Mesenteric fat pad (tissue), 1 donor: ENCODE measurements around the gene STK40. TPM values are rescaled to one million over a fixed set of nuclear protein-coding genes. Genes with fewer than 3 reads are reported as not detected.

Experiments used
- DNase-seq: peaks from one replicate; pipeline ENCODE4 v3.0.0-alpha.2; 2020; ENCODE audit warnings: low spot score
- total RNA-seq: library from RNA; stranded (reverse); fragmentation: NEBNext Ultra II Directional; extraction: Animal tissue kit (Norgen Biotek cat#: 25700); gene quantifications from one replicate; pipeline ENCODE4 v1.2.1, GENCODE V29; 2021
- donor health status: DM: yes; HTN: yes; CAD: no.

Gene STK40
- total RNA-seq, 1 donor from 2014 or later = 84.0 TPM

GRCh38 chr1:36321119-36321951 is 64.4 kb downstream of the STK40 start:
- DNase-seq = no peak

DNA sequence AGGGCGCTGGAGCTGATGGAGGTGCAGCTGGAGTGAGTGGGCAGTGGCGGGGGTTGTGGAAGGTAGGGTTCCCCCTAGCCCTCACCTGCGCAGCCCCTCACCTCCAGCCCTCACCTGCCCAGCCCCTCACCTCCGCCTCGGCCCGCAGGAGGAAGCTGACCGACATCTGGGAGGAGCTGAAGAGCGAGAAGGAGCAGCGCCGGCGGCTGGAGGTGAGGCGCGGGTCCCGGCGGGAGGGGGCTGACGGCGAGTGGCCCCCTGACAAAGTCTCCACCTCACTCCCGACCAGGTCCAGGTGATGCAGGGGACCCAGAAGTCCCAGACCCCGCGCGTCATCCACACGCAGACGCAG is 65.0 kb downstream of the STK40 start:
- no peak for DNase-seq

DNA sequence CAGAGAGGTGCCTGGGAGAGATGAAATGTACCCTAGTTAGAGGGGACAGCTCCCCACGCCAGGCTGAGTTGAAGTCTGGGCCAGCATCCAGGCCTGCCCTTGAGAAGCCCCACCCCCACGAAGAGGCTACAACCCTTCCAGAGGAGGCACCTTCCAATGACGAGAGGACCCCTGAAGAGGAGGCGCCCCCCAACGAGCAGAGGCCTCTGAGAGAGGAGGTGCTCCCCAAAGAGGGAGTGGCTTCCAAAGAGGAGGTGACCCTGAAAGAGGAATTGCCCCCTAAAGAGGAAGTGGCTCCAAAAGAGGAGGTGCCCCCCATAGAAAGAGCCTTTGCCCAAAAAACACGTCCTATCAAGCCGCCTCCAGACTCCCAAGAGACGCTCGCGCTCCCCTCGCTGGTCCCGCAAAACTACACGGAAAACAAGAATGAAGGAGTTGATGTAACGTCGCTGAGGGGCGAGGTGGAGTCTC is 65.4 kb downstream of the STK40 start:
- DNase-seq = no peak

DNA sequence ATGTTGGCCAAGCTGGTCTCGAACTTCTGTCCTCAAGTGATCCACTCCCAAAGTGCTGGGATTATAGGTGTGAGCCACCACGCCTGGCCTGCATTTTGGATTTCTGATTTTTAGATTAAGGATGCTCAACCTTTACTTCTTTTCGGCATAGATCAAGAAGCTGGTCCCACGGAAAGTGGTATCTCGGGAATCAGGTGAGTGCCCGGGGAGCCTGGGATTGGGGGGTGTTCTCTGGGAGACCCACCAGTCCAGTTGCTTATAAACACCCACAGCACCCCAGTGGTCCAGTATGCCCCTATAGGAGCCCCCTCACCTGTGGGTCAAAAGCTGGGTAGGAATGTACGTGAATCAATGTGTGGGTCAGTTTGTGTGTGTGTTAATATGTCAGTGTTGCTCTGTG is 76.3 kb downstream of the STK40 start:
- peak; percentile 79 for DNase-seq

DNA sequence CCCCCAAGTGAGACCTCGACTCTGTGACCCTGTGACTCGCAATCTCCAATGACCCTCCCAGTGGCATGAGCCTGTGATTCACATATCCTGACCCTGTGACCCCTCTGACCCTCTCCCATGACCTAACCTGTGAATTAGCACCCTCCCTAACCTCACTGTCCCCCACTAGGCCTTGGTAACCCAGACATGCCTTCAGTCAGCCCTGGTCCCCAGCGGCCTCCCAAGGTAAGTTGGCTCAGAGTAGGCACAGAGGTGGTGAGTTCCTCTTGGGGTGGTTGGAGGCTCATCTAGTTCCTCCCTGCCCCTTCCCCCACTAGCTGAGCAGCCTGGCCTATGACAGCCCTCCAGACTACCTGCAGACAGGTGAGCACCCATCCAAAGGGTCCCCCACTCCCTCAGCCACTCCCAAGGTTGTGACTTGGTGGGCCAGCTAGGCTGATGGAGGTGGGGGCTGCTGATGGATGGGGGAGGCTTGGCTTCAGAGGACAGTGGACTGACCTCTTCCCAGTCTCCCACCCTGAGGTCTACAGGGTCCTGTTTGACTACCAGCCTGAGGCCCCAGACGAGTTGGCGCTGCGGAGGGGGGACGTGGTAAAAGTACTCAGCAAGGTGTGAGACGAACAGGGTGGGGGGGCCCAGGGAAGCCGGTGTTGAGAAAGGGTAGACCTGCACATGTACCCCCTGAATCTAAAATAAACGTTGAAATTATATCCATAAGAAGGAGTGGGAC is 78.0 kb downstream of the STK40 start:
- DNase-seq = peak; percentile 86

DNA sequence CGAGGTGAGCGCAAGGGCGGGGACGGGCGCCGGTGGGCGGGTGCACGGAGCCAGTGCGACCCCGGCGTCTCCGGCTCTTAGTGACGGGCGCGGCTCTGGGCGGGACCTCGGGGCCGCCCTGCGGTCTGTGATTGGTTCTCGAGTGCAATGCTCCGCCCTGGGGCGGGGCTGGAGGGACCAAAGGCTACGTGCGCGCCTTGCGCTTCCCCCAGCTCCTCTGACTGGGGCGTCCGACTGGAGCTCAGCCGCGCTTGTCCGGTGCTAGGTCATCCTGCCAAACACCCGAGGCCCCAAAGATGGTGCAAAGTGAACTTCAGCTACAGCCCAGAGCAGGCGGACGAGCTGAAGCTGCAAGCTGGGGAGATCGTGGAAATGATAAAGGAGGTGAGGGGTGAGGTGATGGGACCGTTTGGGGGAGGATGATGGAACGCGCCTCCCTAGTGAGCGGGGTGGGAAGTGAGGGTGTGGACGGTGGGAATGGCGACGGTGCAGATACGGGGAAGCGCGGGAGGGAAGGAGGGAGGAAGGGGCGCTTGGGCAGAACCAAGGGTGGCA is 78.7 kb downstream of the STK40 start:
- DNase-seq = peak; percentile 97

DNA sequence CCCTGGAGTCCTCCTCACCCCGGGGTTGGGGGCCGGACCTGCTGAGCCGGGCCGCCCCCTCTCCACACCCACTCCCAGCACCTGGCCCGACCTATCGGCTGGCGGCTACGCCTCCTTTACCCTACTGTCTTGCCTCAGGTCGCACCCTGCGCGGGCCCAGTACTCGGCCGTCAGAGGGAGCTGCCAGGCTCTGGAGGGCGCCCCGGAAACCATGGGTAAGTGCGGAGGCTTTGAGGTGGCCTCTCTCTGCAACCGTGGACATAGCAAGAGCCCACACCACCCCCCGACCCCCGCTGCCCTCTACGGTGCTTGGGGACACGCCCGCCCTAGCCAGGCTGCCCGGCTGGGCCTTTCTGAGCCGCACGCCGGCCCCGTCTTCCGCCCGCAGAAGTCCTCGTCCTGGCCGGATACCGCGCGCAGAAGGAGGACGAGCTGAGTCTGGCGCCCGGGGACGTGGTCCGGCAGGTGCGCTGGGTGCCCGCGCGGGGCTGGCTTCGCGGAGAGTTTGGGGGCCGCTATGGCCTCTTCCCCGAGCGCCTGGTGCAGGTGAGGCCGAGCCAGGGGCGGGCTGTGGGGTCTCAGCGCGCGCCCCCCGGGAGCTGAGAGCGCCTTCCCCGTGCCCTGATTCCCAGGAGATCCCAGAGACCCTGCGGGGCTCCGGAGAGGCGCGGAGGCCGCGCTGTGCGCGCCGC is 79.4 kb downstream of the STK40 start, which contains the start of gene SH3D21:
SH3D21 (plus strand) TSS at position 159 of the 692 bp plus-strand sequence; CDS start at position 212, 53 bp downstream.
- no peak for DNase-seq

- no peak for DNase-seq
These were observed 79.9 kb downstream of the STK40 start for GRCh38 chr1:36305915-36306209.

- DNase-seq = no peak
These were observed 80.5 kb downstream of the STK40 start for GRCh38 chr1:36304970-36305914.

- no peak for DNase-seq
These were observed 81.2 kb downstream of the STK40 start for GRCh38 chr1:36304521-36304920.

GRCh38 chr1:36303650-36304360 is 81.9 kb downstream of the STK40 start:
- no peak for DNase-seq

GRCh38 chr1:36303244-36303643 is 82.5 kb downstream of the STK40 start:
- DNase-seq = no peak

DNA sequence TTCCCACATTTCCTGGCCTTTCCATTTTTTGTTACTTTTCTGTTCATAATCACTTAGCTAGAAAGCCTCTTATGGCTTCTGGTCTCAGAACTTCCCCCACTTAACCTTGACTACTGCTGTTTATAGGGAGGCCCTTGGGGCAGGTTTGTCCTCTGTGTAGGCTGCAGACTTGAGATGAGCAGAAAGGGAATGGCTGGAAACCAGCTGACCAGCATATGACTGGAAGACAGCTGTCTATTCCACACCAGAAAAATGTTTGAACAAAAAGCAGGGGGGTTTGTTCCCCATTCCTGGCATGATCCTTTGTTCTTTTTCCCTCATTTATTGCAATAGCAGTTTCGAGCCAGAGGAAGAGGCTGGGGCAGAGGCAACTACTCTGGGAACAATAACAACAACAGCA is 84.5 kb downstream of the STK40 start:
- DNase-seq = no peak

DNA sequence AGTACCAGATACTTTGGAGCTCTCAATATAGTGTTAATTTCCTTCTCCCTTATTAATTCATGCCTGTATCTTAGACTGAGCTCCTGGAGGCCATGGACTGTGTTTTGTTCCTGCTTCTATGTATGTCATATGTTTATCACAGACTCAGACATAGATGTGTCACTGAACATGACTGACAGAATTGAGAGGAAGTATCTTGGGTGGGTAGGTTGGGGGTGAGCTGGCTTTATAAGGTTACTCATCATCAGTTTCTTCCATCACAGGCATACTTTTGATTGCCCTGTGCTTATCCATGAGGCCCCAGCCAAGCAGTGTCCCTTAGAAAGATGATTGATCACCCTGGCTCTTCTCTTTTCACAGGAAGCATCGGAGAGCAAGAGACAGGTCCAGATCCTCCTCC is 85.2 kb downstream of the STK40 start:
- DNase-seq = no peak

DNA sequence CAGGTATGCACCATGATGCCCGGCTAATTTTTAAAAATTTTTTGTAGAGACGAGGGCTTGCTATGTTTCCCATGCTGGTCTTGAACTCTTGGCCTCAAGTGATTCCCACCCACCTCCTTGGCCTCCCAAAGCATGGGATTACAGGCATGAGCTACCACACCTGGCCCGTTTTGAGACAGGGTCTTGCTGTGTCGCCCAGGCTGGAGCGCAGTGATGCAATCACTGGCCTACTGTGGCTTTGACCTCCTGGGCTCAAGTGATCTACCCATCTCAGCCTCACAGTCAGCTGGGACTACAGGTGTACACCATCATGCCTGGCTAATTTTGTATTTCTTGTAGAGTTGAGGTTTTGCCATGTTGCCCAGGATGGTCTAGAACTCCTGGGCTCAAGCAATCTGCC is 87.1 kb downstream of the STK40 start:
- no peak for DNase-seq

GRCh38 chr1:36297062-36297461 is 88.7 kb downstream of the STK40 start:
- no peak for DNase-seq

DNA sequence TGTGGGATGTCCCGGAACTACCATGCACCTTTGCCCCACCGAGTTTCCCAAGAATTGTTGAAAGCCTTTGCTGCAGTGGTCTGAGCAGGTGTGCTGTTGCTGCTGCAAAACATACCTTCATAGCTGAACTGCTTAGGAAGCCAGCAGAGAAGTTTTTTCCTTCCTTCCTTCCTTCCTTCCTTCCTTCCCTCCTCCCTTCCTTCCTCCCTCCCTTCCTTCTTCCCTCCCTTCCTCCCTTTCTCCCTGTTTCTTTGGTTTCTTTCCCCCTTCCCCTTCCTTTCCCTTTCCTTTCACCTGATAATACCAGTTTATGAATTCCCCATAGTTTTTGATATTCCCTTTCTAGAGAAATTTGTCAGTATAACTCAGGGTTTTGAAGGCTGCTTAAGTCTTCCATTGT is 90.3 kb downstream of the STK40 start:
- no peak for DNase-seq
